Measurements from ENCODE around the gene ONECUT3.

- TF ChIP-seq, protein P1, sequence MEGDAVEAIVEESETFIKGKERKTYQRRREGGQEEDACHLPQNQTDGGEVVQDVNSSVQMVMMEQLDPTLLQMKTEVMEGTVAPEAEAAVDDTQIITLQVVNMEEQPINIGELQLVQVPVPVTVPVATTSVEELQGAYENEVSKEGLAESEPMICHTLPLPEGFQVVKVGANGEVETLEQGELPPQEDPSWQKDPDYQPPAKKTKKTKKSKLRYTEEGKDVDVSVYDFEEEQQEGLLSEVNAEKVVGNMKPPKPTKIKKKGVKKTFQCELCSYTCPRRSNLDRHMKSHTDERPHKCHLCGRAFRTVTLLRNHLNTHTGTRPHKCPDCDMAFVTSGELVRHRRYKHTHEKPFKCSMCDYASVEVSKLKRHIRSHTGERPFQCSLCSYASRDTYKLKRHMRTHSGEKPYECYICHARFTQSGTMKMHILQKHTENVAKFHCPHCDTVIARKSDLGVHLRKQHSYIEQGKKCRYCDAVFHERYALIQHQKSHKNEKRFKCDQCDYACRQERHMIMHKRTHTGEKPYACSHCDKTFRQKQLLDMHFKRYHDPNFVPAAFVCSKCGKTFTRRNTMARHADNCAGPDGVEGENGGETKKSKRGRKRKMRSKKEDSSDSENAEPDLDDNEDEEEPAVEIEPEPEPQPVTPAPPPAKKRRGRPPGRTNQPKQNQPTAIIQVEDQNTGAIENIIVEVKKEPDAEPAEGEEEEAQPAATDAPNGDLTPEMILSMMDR (IDR thresholded peaks at IDR 0.05; ENCODE audit: low read depth, low read length): no peak
- no peak for TF ChIP-seq EZH2phosphoT487 (IDR thresholded peaks at IDR 0.05; ENCODE audit: low read depth)
Observed at GRCh38 chr19:1746401-1747284, 6.7 kb upstream of the ONECUT3 start.
